Parathyroid adenoma (tissue), 2 donors: ENCODE results near the gene IQSEC3.

Source experiments
- H2AFZ ChIP-seq: fragments of 300-600 bp; sonication (generic); one replicate; pipeline ENCODE4 v1.7.0; 2017; ENCODE audit warnings: antibody characterized with exemption, mild to moderate bottlenecking
- H3K27ac ChIP-seq: fragments of 300-600 bp; sonication (generic); one replicate; pipeline ENCODE4 v1.7.0; 2017
- H3K27me3 ChIP-seq: fragments of 300-600 bp; sonication (generic); one replicate; pipeline ENCODE4 v1.7.0; 2017; ENCODE audit warnings: low read length; ENCODE audit not compliant: control insufficient read depth, insufficient read depth
- H3K36me3 ChIP-seq: fragments of 300-600 bp; sonication (generic); one replicate; pipeline ENCODE4 v1.7.0; 2017; ENCODE audit warnings: low read length; ENCODE audit not compliant: control insufficient read depth, insufficient read depth
- H3K4me1 ChIP-seq: fragments of 300-600 bp; sonication (generic); one replicate; pipeline ENCODE4 v1.7.0; 2017; ENCODE audit warnings: control low read depth
- H3K4me2 ChIP-seq: fragments of 300-600 bp; sonication (generic); one replicate; pipeline ENCODE4 v1.7.0; 2017; ENCODE audit warnings: low read length
- H3K4me3 ChIP-seq: fragments of 300-600 bp; sonication (generic); one replicate; pipeline ENCODE4 v1.7.0; 2017; ENCODE audit warnings: low read depth, low read length
- H3K79me2 ChIP-seq: fragments of 300-600 bp; sonication (generic); one replicate; pipeline ENCODE4 v1.7.0; 2017; ENCODE audit warnings: control low read depth
- H3K9ac ChIP-seq: fragments of 300-600 bp; sonication (generic); one replicate; pipeline ENCODE4 v1.7.0; 2017; ENCODE audit warnings: mild to moderate bottlenecking
- H3K9me3 ChIP-seq: fragments of 300-600 bp; sonication (generic); one replicate; pipeline ENCODE4 v1.7.0; 2017; ENCODE audit warnings: low read length; ENCODE audit not compliant: control insufficient read depth
- TF ChIP-seq, protein P1 (sequence below): fragments of 300-600 bp; sonication (generic); IDR thresholded peaks from one replicate; pipeline ENCODE4 v1.7.0; 2017; ENCODE audit warnings: antibody characterized with exemption, mild to moderate bottlenecking
- donor health status: primary hyperparathyroidism.

The IQSEC3 gene

DNA sequence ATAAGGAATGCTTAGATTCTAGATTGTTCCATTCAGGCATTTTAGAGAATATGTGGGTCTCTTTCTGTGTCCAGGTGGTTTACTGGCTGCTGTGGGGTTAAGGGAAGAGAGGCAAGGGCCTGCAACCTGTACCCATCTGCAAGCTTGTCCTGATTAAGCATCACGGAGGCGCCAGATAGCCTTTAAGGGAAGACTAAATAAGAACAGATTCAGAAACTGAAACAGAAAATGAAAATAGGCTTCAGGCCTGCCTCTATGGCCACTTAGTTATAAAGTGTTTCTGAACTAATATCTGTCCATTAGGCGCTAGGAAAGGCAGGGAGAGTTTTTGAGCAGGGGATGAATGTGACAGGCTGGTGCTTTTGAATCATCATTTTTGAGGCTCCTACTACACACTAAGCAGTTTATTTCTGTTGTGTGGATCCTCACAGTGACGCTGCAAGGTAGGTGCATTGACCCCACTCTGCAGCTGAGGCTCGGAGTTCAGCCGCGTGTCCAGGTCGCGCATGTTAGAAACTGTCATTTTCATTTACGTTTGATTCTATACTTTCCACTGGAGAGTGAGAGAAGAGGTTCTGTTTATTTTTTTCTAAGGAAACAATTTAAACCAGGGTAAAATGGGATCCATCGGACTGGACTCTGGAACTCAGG is 100.0 kb downstream of the IQSEC3 start:
- Histone ChIP-seq H3K79me2 (no peaks in the 10 kb centered on the region), H3K9ac (no peak overlapping the region), H3K9me3 (no peaks in the 10 kb centered on the region), H3K4me2 (no peak overlapping the region), H2AFZ (no peak overlapping the region), H3K27me3 (no peaks in the 10 kb centered on the region), H3K36me3 (no peaks in the 10 kb centered on the region), H3K27ac (no peak overlapping the region), H3K4me3 (no peak overlapping the region), H3K4me1 (peaks cover 12% of the 10 kb centered on the region)
- TF ChIP-seq, protein P1, sequence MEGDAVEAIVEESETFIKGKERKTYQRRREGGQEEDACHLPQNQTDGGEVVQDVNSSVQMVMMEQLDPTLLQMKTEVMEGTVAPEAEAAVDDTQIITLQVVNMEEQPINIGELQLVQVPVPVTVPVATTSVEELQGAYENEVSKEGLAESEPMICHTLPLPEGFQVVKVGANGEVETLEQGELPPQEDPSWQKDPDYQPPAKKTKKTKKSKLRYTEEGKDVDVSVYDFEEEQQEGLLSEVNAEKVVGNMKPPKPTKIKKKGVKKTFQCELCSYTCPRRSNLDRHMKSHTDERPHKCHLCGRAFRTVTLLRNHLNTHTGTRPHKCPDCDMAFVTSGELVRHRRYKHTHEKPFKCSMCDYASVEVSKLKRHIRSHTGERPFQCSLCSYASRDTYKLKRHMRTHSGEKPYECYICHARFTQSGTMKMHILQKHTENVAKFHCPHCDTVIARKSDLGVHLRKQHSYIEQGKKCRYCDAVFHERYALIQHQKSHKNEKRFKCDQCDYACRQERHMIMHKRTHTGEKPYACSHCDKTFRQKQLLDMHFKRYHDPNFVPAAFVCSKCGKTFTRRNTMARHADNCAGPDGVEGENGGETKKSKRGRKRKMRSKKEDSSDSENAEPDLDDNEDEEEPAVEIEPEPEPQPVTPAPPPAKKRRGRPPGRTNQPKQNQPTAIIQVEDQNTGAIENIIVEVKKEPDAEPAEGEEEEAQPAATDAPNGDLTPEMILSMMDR, result no peak

- H2AFZ ChIP-seq, result no peak overlapping the region
- no peaks in the 10 kb centered on the region for H3K36me3 ChIP-seq
- H3K4me1 ChIP-seq, result peaks cover 18% of the 10 kb centered on the region
- H3K4me3 ChIP-seq, result no peak overlapping the region
- no peaks in the 10 kb centered on the region for H3K9me3 ChIP-seq
- TF ChIP-seq, protein P1, result no peak
- no peaks in the 10 kb centered on the region for H3K27me3 ChIP-seq
- no peak overlapping the region for H3K27ac ChIP-seq
- no peak overlapping the region for H3K9ac ChIP-seq
- no peak overlapping the region for H3K4me2 ChIP-seq
- no peaks in the 10 kb centered on the region for H3K79me2 ChIP-seq
Observed at GRCh38 chr12:167959-168600, 101.5 kb downstream of the IQSEC3 start.

DNA sequence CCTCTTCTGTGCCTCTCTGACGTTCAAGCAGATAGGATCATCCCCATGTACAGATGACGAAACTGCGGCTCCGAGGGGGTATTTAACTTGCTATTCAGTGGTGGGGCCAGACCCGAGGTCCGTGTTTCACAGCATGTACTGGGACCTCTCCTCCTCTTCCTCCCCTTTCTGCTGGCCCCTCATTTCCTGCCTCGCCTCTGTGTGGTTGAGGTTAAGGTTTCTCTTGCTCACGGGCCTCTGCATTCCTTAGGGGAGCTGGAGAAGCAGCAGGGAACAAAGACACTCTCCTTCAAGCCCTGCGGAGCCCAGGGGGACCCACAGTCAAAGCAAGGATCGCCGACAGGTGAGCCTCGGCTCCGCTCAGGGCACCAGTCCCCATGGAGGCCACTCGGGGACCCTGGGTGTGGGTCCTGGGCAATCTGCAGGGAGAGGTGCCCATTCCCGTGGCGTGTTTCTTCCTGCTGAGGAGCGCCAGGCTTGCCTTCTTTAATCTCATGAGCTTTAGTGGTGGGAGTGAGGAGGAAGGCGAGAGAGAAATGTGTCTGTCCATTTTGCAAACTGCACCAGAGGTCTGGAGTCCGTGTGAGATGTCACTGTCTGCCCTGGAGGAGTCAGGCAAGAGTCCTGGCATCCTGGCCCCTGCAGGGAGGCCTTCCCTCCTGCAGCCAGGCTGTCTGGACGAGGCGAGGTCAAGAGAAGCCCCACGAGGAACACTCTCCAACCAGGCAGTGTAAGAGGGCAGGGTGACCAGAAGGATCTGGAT is 102.4 kb downstream of the IQSEC3 start:
- Histone ChIP-seq H3K4me2 (no peak overlapping the region), H3K9me3 (no peaks in the 10 kb centered on the region), H3K4me3 (no peak overlapping the region), H3K79me2 (no peaks in the 10 kb centered on the region), H3K9ac (no peak overlapping the region), H3K27me3 (no peaks in the 10 kb centered on the region), H2AFZ (no peak overlapping the region), H3K36me3 (no peaks in the 10 kb centered on the region), H3K27ac (no peak overlapping the region), H3K4me1 (peaks cover 25% of the 10 kb centered on the region)
- TF ChIP-seq, protein P1, result no peak

- Histone ChIP-seq H3K36me3 (no peaks in the 10 kb centered on the region), H2AFZ (no peak overlapping the region), H3K27me3 (no peaks in the 10 kb centered on the region), H3K4me1 (peaks cover 27% of the 10 kb centered on the region), H3K79me2 (no peaks in the 10 kb centered on the region), H3K9ac (no peak overlapping the region), H3K9me3 (no peaks in the 10 kb centered on the region), H3K4me2 (no peak overlapping the region), H3K4me3 (no peak overlapping the region), H3K27ac (no peak overlapping the region)
- TF ChIP-seq, protein P1, result no peak
Observed at GRCh38 chr12:169528-170370, 103.2 kb downstream of the IQSEC3 start.
